Adrenal gland (tissue), 12 donors: Measurements from ENCODE around the gene LPP. TPM values are rescaled to one million over a fixed set of nuclear protein-coding genes. Genes with fewer than 3 reads are reported as not detected.

ENCODE experiments used
- DNase-seq, 7 donors: peaks; one replicate each; pipeline ENCODE4 v3.0.0-alpha.2; 2019 to 2020
- H3K27ac ChIP-seq, 5 donors: fragments of 200-600 bp; sonication (generic) in 4 of 5; 1 replicate in 3 of 5; 2 replicates in 2 of 5; pipeline versions ENCODE4 v1.5.1 to v1.8.0; 2016 to 2020; ENCODE audit warnings: mild to moderate bottlenecking in 1 of 5
- H3K27me3 ChIP-seq: fragments of 200-600 bp; 2 replicates; pipeline ENCODE4 v1.8.0; 2021
- H3K36me3 ChIP-seq, 2 donors: fragments of 200-600 bp; replicated peaks in 1 of 2; 1 replicate in 1 of 2; 2 replicates in 1 of 2; pipeline versions ENCODE4 v1.5.1 to v1.8.0; 2018 to 2022
- H3K4me1 ChIP-seq, 2 donors: fragments of 200-600 bp; replicated peaks in 1 of 2; 1 replicate in 1 of 2; 2 replicates in 1 of 2; pipeline versions ENCODE4 v1.5.1 to v1.8.0; 2018 to 2021
- H3K4me3 ChIP-seq, 4 donors: fragments of 200-600 bp; sonication (generic) in 3 of 4; one replicate each; pipeline ENCODE4 v1.5.1; 2016 to 2018
- H3K9me3 ChIP-seq, 3 donors: fragments of 200-600 bp; sonication (generic) in 1 of 3; replicated peaks in 1 of 3; 1 replicate in 2 of 3; 2 replicates in 1 of 3; pipeline versions ENCODE4 v1.5.1 to v1.8.0; 2016 to 2021
- CTCF ChIP-seq, 6 experiments: fragments of 450-650 bp in 4 of 6; fragments of 200-600 bp in 2 of 6; sonication (generic) in 1 of 6; IDR thresholded peaks; 1 replicate in 5 of 6; 2 replicates in 1 of 6; pipeline versions ENCODE4 v1.5.1 to v1.8.0; 2016 to 2021; ENCODE audit warnings: antibody characterized with exemption in 6 of 6, mild to moderate bottlenecking in 2 of 6, moderate library complexity in 1 of 6
- POLR2A ChIP-seq, 2 donors: fragments of 450-650 bp; IDR thresholded peaks; one replicate each; pipeline ENCODE4 v1.6.1; 2017; ENCODE audit warnings: antibody characterized with exemption in 2 of 2, mild to moderate bottlenecking in 2 of 2, moderate library complexity in 1 of 2
- WGBS, 4 donors: extraction: QIAGEN DNeasy Blood & Tissue Kit in 2 of 4; methylation state at CpG; one replicate each; pipeline versions ENCODE4 v1.1.5 to v1.1.7; 2013 to 2017; 5-methylcytosine and 5-hydroxymethylcytosine counted together
- intact Hi-C, 2 donors: fragments of 100-400 bp; cut with DNase I; formaldehyde crosslinking; loops; one replicate each; pipeline versions ENCODE4 v1.14.1 to v1.15.0; 2022 to 2023
- polyA plus RNA-seq, 3 donors: library from polyadenylated mRNA; stranded (reverse); fragments of 200-250 nt in 2 of 3; fragments of 350-450 nt in 1 of 3; fragmentation: Illumina TruSeq in 1 of 3; extraction: RNeasy Lipid Tissue Mini Kit (QIAGEN cat#74804) in 1 of 3; gene quantifications; one replicate each; pipeline ENCODE4 v1.2.3, GENCODE V29; 2013 to 2014
- total RNA-seq, 9 donors: library from RNA; depleted of rRNA in 4 of 9; stranded (reverse); fragments of >200 nt in 4 of 9; fragments of 120-200 nt in 1 of 9; fragmentation: NEBNext Ultra II Directional in 1 of 9; extraction: Animal tissue kit (Norgen Biotek cat#: 25700) in 1 of 9; gene quantifications; one replicate each; pipeline versions ENCODE4 v1.1.0 to v1.2.4, GENCODE V29; 2013 to 2023
- donor health status: healthy with polysubstance abuse.
- donor health status: Bipolar disorder and iron deficiency.
- donor health status: DM: yes; HTN: yes; CAD: no.
- donor health status: DM: no; HTN: no; CAD: no.
- donor health status: DM: no; HTN: no; CAD: no.
- donor health status: DM: yes; HTN: yes; CAD: no.

LPP gene
- total and polyA plus RNA-seq, 12 donors: 7.0 to 170 (median 101) TPM

- Histone ChIP-seq H3K4me3 (no peak overlapping the region), H3K27ac (no peak overlapping the region), H3K36me3 (no peaks in the 10 kb centered on the region), H3K27me3 (no peaks in the 10 kb centered on the region), H3K4me1 (peaks cover 5 to 9% of the 10 kb centered on the region in 2 donors), H3K9me3 (peaks cover 0 to 2% (median 0%) of the 10 kb centered on the region in 3 donors)
- TF ChIP-seq POLR2A (IDR thresholded peaks at IDR 0.05) (no peak), CTCF (IDR thresholded peaks at IDR 0.05) (no peak)
- DNase-seq: no peak
- intact Hi-C loops: no loop called here
- WGBS, 4 donors: 95 to 97% (median 97%) methylated on average over 3 of the region's 3 CpGs
Observed at GRCh38 chr3:188509316-188509715, 355.4 kb downstream of the LPP start.

- intact Hi-C loops: no loop called here
- WGBS, 4 donors: 87 to 93% (median 89%) methylated on average over 3 of the region's 3 CpGs
- Histone ChIP-seq H3K4me1 (peaks cover 7 to 11% of the 10 kb centered on the region in 2 donors), H3K36me3 (no peaks in the 10 kb centered on the region), H3K27ac (no peak overlapping the region), H3K27me3 (no peaks in the 10 kb centered on the region), H3K9me3 (no peaks in the 10 kb centered on the region), H3K4me3 (no peak overlapping the region)
- no peak for TF ChIP-seq CTCF (IDR thresholded peaks at IDR 0.05)
- TF ChIP-seq POLR2A (IDR thresholded peaks at IDR 0.05): no peak
- DNase-seq: no peak
Observed at GRCh38 chr3:188510366-188510765, 356.4 kb downstream of the LPP start.

- no peaks in the 10 kb centered on the region for H3K27me3 ChIP-seq
- H3K4me1 ChIP-seq: peaks cover 7 to 11% of the 10 kb centered on the region in 2 donors
- H3K36me3 ChIP-seq: no peaks in the 10 kb centered on the region
- intact Hi-C loops: no loop called here
- no peak overlapping the region for H3K4me3 ChIP-seq
- TF ChIP-seq CTCF (IDR thresholded peaks at IDR 0.05) (no peak), POLR2A (IDR thresholded peaks at IDR 0.05) (no peak)
- DNase-seq: peak; percentile 26 to 72 (median 53)
- H3K27ac ChIP-seq: peak overlapping the region in 1 of 5 donors; percentile 7
- no peaks in the 10 kb centered on the region for H3K9me3 ChIP-seq
- WGBS, 4 donors: 37 to 64% (median 49%) methylated on average over 7 of the region's 7 CpGs
Observed at GRCh38 chr3:188513662-188514328, 359.8 kb downstream of the LPP start.

DNA sequence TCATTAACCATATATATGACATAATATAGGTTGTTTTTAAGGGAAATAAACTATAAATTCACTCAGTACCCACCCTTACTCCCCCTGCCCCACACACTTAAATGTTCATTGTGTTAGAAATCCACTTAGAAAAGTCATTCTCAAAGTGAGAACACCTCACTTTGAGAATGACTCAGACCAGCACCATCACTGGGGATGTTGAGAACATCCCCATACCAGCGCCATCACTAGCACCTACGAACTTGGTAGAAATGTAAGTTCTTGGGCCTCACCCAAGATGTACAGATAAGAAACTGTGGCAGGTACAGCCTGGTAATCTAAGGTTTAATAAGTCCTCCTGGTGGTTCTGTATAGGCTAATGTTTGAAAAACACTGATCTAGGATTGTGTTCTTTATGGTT, 362.6 kb downstream of the LPP start:
- 92 to 100% (median 96%) methylated on average over 2 of the region's 2 CpGs for WGBS, 4 donors
- Histone ChIP-seq H3K9me3 (no peaks in the 10 kb centered on the region), H3K4me3 (no peak overlapping the region), H3K27me3 (no peaks in the 10 kb centered on the region), H3K36me3 (no peaks in the 10 kb centered on the region), H3K27ac (no peak overlapping the region), H3K4me1 (peaks cover 7 to 11% of the 10 kb centered on the region in 2 donors)
- DNase-seq: no peak
- intact Hi-C loops: no loop called here
- TF ChIP-seq CTCF (IDR thresholded peaks at IDR 0.05) (no peak), POLR2A (IDR thresholded peaks at IDR 0.05) (no peak)
